Activated CD4-positive, alpha-beta T cell treated with anti-CD3 and anti-CD28 coated beads for 36 hours (primary cell): Measurements from ENCODE around the gene KLHL17. TPM values are rescaled to one million over a fixed set of nuclear protein-coding genes. Genes with fewer than 3 reads are reported as not detected.
"Not testable (repeated sequence)": the region's sequence is repeated elsewhere in the genome, so short reads cannot be mapped to it uniquely, and the experiment has no call there.

ENCODE experiments used
- ATAC-seq: fragments of 200-7000 bp; cut with Tn5 transposase; one replicate; pipeline ENCODE4 v1.10.0; 2021; ENCODE audit warnings: mild to moderate bottlenecking, moderate library complexity
- CTCF ChIA-PET: fragments of 350-600 bp; sonication (Branson Sonifier 250); formaldehyde crosslinking; loops from one replicate; lab custom pipeline; 2021; ENCODE audit warnings: antibody characterized with exemption; lab: Charles Lee
- POLR2A ChIA-PET: fragments of 350-600 bp; sonication (Branson Sonifier 250); formaldehyde crosslinking; loops from one replicate; lab custom pipeline; 2021; ENCODE audit warnings: antibody characterized with exemption, inconsistent platforms; lab: Charles Lee
- DNase-seq: peaks from one replicate; pipeline ENCODE4 v3.0.0-alpha.2; 2020
- H3K27ac Mint-ChIP-seq: one replicate; pipeline ENCODE4 v1.8.0; 2021; ENCODE audit warnings: mixed read lengths
- H3K27me3 Mint-ChIP-seq: one replicate; pipeline ENCODE4 v1.8.0; 2021; ENCODE audit warnings: mixed read lengths
- H3K36me3 Mint-ChIP-seq: one replicate; pipeline ENCODE4 v1.8.0; 2021; ENCODE audit warnings: low read depth, mixed read lengths
- H3K4me1 Mint-ChIP-seq: one replicate; pipeline ENCODE4 v1.8.0; 2021; ENCODE audit warnings: mixed read lengths
- H3K4me3 Mint-ChIP-seq: one replicate; pipeline ENCODE4 v1.8.0; 2021; ENCODE audit warnings: mild to moderate bottlenecking, moderate library complexity, mixed read lengths
- H3K9me3 Mint-ChIP-seq: one replicate; pipeline ENCODE4 v1.8.0; 2021; ENCODE audit warnings: low read depth, mixed read lengths
- intact Hi-C, 2 experiments: fragments of 100-400 bp; cut with DNase I in 1 of 2; cut with micrococcal nuclease in 1 of 2; formaldehyde crosslinking; loops; one replicate each; pipeline versions ENCODE4 v1.14.2 to v1.15.1; 2022 to 2024; cut with DNase I, micrococcal nuclease
- total RNA-seq, 2 experiments: library from RNA; stranded (reverse); gene quantifications; one replicate each; pipeline ENCODE4 v1.2.3, GENCODE V29; 2021

The KLHL17 gene
- total RNA-seq, 2 experiments from 2014 or later, result 16.8 to 21.7 TPM

- no peaks in the 10 kb centered on the region for H3K9me3 Mint-ChIP-seq
- DNase-seq, result peak; percentile 85
- ATAC-seq, result peak; percentile 67
- intact Hi-C loops, result loop anchor here in 1 of 2 experiments (1.0 kb wide), 2 partner anchors 13 to 19 kb away; partner anchors contain the start of gene ISG15
- peak within 1 kb of the TSS; percentile 72 for H3K4me3 Mint-ChIP-seq
- H3K4me1 Mint-ChIP-seq, result peaks cover 14% of the 10 kb centered on the region
- POLR2A ChIA-PET, result no interaction called here
- H3K27me3 Mint-ChIP-seq, result peaks cover 22% of the 10 kb centered on the region
- peak within 1 kb of the TSS; percentile 90 for H3K27ac Mint-ChIP-seq
- peaks cover 1% of the 10 kb centered on the region for H3K36me3 Mint-ChIP-seq
- CTCF ChIA-PET, result no interaction called here
These were observed 39.5 kb downstream of the KLHL17 start, which contains the start of gene HES4 for GRCh38 chr1:999725-1000356. Gene HES4, minus strand, starts transcription at chr1:1000097. Its CDS starts 124 bp downstream, at chr1:999973.

GRCh38 chr1:1000357-1001056 is 40.1 kb downstream of the KLHL17 start:
- H3K27me3 Mint-ChIP-seq, result peaks cover 23% of the 10 kb centered on the region
- ChIA-PET POLR2A (no interaction called here), CTCF (interaction anchor here (1.6 to 3.1 kb wide), 4 partner anchors 8 to 18 kb away, joined by 3 to 20 read pairs (median 11); partner anchors contain the start of gene ISG15)
- peaks cover 19% of the 10 kb centered on the region for H3K4me1 Mint-ChIP-seq
- DNase-seq (peak; percentile 88), ATAC-seq (peak; percentile 18)
- H3K36me3 Mint-ChIP-seq, result peaks cover 1% of the 10 kb centered on the region
- no peaks in the 10 kb centered on the region for H3K9me3 Mint-ChIP-seq
- peak overlapping the region; percentile 72 for H3K4me3 Mint-ChIP-seq
- intact Hi-C loops, result loop anchor here in 1 of 2 experiments (1.0 kb wide), 3 partner anchors 13 to 41 kb away; partner anchors contain the start of genes ISG15 and NOC2L
- peak overlapping the region; percentile 90 for H3K27ac Mint-ChIP-seq

DNA sequence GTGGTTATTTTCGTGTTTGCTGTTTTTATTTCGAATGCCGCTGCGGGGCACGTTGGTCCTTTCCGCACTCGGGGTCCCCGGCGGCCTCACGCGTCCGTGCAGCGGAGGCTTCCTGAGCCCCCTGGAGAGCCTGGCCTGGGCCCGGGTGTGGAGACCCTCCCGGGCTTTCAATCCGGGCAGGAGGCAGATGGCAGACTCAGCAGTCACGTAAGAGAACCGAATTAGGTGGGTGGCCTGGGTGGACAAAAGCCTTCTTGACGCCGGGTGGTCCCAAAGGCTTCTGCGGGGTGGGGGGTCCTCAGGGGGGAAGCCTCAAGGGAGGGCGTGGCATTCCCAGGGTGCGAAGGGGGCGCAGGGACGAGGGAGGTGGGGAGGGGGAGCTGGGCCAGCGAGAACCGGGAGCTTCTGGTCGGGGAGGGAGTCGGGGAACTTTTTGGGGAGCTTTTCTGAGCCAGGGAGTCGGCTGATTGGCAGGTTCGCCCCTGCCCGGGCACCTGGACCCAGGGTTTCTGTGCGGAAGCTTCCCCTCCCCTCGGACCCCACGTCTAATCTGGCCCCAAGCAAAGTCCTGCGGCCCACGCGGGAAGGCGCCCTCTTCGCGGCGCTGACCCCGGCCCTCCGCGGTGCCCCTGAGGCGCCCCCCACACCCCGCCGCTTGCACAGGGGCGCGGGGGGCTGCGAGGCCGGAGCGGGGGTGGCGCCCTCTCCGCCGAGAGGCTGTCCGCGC is 40.8 kb downstream of the KLHL17 start:
- POLR2A ChIA-PET, result no interaction called here
- CTCF ChIA-PET, result interaction anchor here (1.0 to 3.1 kb wide), 8 partner anchors 9 to 304 kb away, joined by 3 to 20 read pairs (median 5); partner anchors contain the start of gene ISG15
- H3K27me3 Mint-ChIP-seq, result peaks cover 21% of the 10 kb centered on the region
- H3K36me3 Mint-ChIP-seq, result peaks cover 1% of the 10 kb centered on the region
- no peak for ATAC-seq
- H3K4me3 Mint-ChIP-seq, result peak overlapping the region; percentile 72
- no peak for DNase-seq
- peak overlapping the region; percentile 90 for H3K27ac Mint-ChIP-seq
- intact Hi-C loops, result loop anchor here in 1 of 2 experiments (1.0 kb wide), 1 partner anchor 42 kb away; the partner anchor contains the start of gene NOC2L
- H3K9me3 Mint-ChIP-seq, result no peaks in the 10 kb centered on the region
- H3K4me1 Mint-ChIP-seq, result peaks cover 15% of the 10 kb centered on the region

GRCh38 chr1:1003618-1004419 is 43.4 kb downstream of the KLHL17 start:
- CTCF ChIA-PET, result interaction anchor here (3.0 to 3.1 kb wide), 3 partner anchors 10 to 15 kb away, joined by 8 to 20 read pairs (median 14); partner anchors contain the start of gene ISG15
- peaks cover 19% of the 10 kb centered on the region for H3K27me3 Mint-ChIP-seq
- ATAC-seq, result no peak
- intact Hi-C loops, result no loop called here
- peaks cover 13% of the 10 kb centered on the region for H3K4me1 Mint-ChIP-seq
- H3K27ac Mint-ChIP-seq, result no peak overlapping the region
- peaks cover 1% of the 10 kb centered on the region for H3K36me3 Mint-ChIP-seq
- DNase-seq, result no peak
- no peak overlapping the region for H3K4me3 Mint-ChIP-seq
- POLR2A ChIA-PET, result no interaction called here
- no peaks in the 10 kb centered on the region for H3K9me3 Mint-ChIP-seq

- Mint-ChIP-seq H3K36me3 (peaks cover 1% of the 10 kb centered on the region), H3K9me3 (no peaks in the 10 kb centered on the region), H3K4me3 (no peak overlapping the region), H3K4me1 (peaks cover 15% of the 10 kb centered on the region), H3K27me3 (peaks cover 21% of the 10 kb centered on the region), H3K27ac (no peak overlapping the region)
- no peak for DNase-seq
- POLR2A ChIA-PET, result no interaction called here
- CTCF ChIA-PET, result no interaction called here
- intact Hi-C loops, result no loop called here
- no peak for ATAC-seq
These were observed 44.0 kb downstream of the KLHL17 start for GRCh38 chr1:1004420-1004779.

DNA sequence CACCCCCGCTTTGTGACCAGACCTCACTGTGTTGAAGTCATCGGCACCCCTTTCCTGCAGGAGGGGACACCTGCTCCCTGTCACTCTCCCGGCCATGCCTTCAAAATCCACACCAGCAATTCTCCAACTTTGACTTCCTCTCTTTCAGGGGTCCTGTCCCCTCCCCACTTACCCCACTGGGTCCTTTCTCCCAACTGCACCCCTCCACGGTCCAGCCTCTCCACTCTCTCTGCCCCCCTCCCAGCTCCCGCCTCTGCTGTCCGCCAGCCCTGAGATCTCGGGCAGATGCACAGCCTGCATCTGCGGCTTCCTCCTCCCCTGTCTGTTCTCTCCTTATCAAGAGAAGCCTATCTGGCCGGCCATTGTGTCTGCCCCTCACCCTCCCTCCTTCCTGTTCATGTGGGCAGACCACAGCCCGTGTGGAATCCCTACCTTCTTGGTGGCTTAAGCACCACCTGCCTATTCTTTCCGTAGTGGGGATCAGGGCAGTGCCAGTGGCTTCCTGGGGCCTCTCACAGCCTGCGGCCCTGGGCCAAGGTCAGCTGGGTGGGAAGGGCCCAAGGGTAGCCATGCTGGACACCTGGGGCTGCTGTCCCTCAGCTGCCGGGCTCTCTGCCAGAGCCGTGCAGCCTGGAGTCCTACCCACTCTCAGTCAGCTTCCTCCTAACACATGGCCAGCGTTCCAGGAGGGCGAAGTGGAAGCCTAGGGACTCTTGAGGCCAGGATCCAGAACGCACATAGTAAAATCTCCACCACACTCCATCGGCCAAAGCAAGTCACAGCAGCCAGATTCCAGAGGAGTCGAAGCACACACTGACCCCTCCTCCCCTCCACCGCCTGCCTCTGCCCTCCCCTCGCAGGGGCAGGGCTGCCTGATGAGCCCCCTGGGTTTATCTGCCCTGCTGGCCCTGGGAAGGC is 44.7 kb downstream of the KLHL17 start:
- Mint-ChIP-seq H3K27ac (no peak overlapping the region), H3K9me3 (no peaks in the 10 kb centered on the region), H3K36me3 (peaks cover 1% of the 10 kb centered on the region), H3K4me1 (peaks cover 15% of the 10 kb centered on the region), H3K4me3 (no peak overlapping the region), H3K27me3 (peaks cover 21% of the 10 kb centered on the region)
- no peak for DNase-seq
- ATAC-seq, result no peak
- ChIA-PET CTCF (interaction anchor here (0.9 kb wide), 1 partner anchor 21 kb away, joined by 4 read pairs; no protein-coding TSS in a partner anchor), POLR2A (no interaction called here)
- intact Hi-C loops, result no loop called here

DNA sequence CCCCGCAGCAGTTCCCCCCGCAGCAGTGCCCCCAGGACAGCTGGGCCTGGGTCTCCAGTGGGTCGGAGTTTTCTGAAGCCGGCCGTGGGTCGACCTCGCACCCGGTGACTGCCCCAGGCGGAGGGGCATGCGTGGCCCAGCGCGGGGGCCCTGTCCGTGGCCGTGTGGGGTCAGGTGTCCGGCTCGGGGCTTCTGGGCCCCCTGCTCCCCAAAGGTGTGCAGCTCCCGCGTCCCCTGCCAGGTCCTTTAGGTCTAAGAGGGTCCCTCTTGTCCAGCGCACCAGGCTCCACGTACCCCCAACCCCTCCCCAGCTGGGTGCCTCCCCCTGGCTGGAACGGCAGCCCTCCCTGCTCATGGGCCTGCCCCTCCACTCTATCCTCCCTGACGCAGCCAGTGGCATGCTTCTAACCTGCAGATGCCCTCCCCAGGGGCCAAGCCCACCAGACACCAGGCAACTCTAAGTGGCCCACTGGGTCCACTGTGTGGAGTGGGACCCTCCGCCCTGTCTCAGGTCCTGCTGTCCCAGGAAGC is 45.5 kb downstream of the KLHL17 start:
- Mint-ChIP-seq H3K36me3 (no peaks in the 10 kb centered on the region), H3K4me1 (peaks cover 12% of the 10 kb centered on the region), H3K27me3 (peaks cover 19% of the 10 kb centered on the region), H3K4me3 (no peak overlapping the region), H3K27ac (no peak overlapping the region), H3K9me3 (no peaks in the 10 kb centered on the region)
- intact Hi-C loops, result no loop called here
- POLR2A ChIA-PET, result no interaction called here
- DNase-seq (no peak), ATAC-seq (no peak)
- CTCF ChIA-PET, result interaction anchor here (0.9 to 1.3 kb wide), 3 partner anchors 13 to 42 kb away, joined by 4 to 5 read pairs (median 4); no protein-coding TSS in a partner anchor

DNA sequence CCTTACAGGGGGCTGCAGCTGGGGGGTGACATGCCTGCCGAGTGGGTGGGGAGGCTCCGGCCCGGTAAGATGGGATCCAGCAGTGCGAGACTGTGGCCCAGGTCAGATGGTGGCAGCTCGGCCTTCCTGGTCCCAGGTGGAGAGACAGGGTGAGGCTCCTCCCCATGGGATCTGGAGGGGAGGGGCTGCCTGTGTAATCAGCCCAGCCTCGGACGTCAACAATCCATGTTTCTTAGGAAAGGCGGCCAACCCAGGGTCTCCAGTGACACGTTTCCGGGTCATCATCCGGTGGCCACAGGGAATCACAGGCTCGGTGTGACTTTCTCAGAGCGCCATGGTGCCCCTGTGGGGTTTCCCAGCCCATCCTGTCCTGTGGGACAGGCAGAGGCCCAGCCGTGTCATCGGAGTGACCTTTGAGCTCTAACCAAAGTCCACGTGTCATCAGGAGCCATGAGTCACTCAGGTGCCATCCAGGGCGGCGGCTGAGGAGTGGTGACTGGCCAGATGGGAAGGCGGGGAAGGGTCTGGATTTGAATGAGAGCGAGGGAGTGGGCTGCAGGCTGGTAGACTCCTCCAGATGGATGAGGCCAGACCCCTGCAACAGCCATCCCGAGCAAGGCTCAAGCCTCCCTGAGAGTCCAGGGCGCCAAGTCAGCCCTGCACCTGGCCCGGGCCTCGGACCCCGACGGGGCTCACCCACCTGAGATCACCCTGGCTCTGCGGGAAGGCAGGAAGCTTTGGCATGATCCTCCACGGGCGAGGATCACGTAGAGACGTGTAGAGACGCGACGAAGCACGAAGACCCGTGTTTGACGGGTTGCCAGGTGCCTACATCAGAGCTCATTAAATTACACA is 46.1 kb downstream of the KLHL17 start:
- no peak overlapping the region for H3K4me3 Mint-ChIP-seq
- H3K36me3 Mint-ChIP-seq, result no peaks in the 10 kb centered on the region
- peaks cover 12% of the 10 kb centered on the region for H3K4me1 Mint-ChIP-seq
- H3K9me3 Mint-ChIP-seq, result no peaks in the 10 kb centered on the region
- intact Hi-C loops, result no loop called here
- no peak for ATAC-seq
- CTCF ChIA-PET, result interaction anchor here (0.6 to 1.3 kb wide), 4 partner anchors 13 to 94 kb away, joined by 3 to 5 read pairs (median 4); no protein-coding TSS in a partner anchor
- DNase-seq, result no peak
- H3K27me3 Mint-ChIP-seq, result peaks cover 19% of the 10 kb centered on the region
- POLR2A ChIA-PET, result no interaction called here
- no peak overlapping the region for H3K27ac Mint-ChIP-seq

DNA sequence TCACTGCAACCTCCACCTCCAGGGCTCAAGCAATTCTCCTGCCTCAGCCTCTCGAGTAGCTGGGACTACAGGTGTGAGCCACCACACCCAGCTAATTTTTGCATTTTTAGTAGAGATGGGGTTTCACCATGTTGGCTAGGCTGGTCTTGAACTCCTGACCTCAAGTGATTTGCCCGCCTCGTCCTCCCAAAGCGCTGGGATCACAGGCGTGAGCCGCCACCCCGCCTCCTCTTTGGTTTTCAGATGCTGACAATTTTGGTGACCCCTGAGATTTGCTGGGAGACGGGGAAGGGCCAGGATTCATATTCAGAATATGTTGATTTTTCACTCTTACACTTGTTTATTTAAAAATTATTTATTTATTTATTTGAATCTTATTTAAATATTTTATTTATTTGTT is 49.7 kb downstream of the KLHL17 start:
- H3K36me3 Mint-ChIP-seq, H3K4me3 Mint-ChIP-seq, intact Hi-C loops, H3K9me3 Mint-ChIP-seq, DNase-seq, H3K27me3 Mint-ChIP-seq, POLR2A ChIA-PET, H3K27ac Mint-ChIP-seq, ATAC-seq: not testable (repeated sequence)
- CTCF ChIA-PET, result interaction anchor here (1.5 kb wide), 1 partner anchor 26 kb away, joined by 3 read pairs; no protein-coding TSS in a partner anchor
- H3K4me1 Mint-ChIP-seq, result peaks cover 24% of the 10 kb centered on the region
